GM12874 (cell line): ENCODE results near the gene RIPK4.

Experiments
- CTCF ChIP-seq: IDR thresholded peaks from 2 replicates; pipeline ENCODE4 v1.5.1; 2011; ENCODE audit warnings: low read depth, mild to moderate bottlenecking, control low read depth, low read length, moderate library complexity; ENCODE audit not compliant: insufficient read depth

RIPK4 gene

GRCh38 chr21:41712201-41712600 is 54.7 kb downstream of the RIPK4 start:
- no peak for TF ChIP-seq CTCF

- no peak for TF ChIP-seq CTCF
Measured at GRCh38 chr21:41711416-41712007, 55.3 kb downstream of the RIPK4 start.

- no peak for TF ChIP-seq CTCF
Measured at GRCh38 chr21:41710823-41711160, 56.1 kb downstream of the RIPK4 start.

- TF ChIP-seq CTCF: no peak
Measured at GRCh38 chr21:41709965-41710822, 56.7 kb downstream of the RIPK4 start.

- TF ChIP-seq CTCF: no peak
Measured at GRCh38 chr21:41709166-41709565, 57.7 kb downstream of the RIPK4 start.

- TF ChIP-seq CTCF: no peak
Measured at GRCh38 chr21:41707960-41708330, 58.9 kb downstream of the RIPK4 start.

GRCh38 chr21:41707231-41707959 is 59.5 kb downstream of the RIPK4 start:
- no peak for TF ChIP-seq CTCF
